Ectodermal cell (in vitro differentiated cells): ENCODE measurements around the gene GABRB1.

Experiments used
- H3K27ac ChIP-seq: 2 replicates; pipeline ENCODE4 v1.7.0; 2013; ENCODE audit warnings: mild to moderate bottlenecking, low read depth, low read length; ENCODE audit not compliant: insufficient read depth, poor library complexity, severe bottlenecking
- H3K27me3 ChIP-seq: 2 replicates; pipeline ENCODE4 v1.7.0; 2013; ENCODE audit warnings: mild to moderate bottlenecking, low read length; ENCODE audit not compliant: insufficient read depth, control insufficient read depth, poor library complexity, severe bottlenecking
- H3K36me3 ChIP-seq: one replicate; pipeline ENCODE4 v1.7.0; 2013; ENCODE audit warnings: low read length; ENCODE audit not compliant: control insufficient read depth, insufficient read depth
- H3K4me1 ChIP-seq: one replicate; pipeline ENCODE4 v1.7.0; 2013; ENCODE audit warnings: low read length; ENCODE audit not compliant: control insufficient read depth, insufficient read depth
- H3K4me3 ChIP-seq: 2 replicates; pipeline ENCODE4 v1.7.0; 2013; ENCODE audit warnings: low read depth, low read length, control low read depth; ENCODE audit not compliant: insufficient read depth
- H3K9me3 ChIP-seq: 2 replicates; pipeline ENCODE4 v1.7.0; 2013; ENCODE audit warnings: mild to moderate bottlenecking, low read length, moderate library complexity; ENCODE audit not compliant: control insufficient read depth
- whole genome bisulfite sequencing, 2 experiments: methylation state at CpG; one replicate each; pipeline ENCODE4 v1.1.7; 2013; ENCODE audit warnings: missing lambda C conversion rate in 2 of 2; 5-methylcytosine and 5-hydroxymethylcytosine counted together

GABRB1 gene

GRCh38 chr4:47010347-47010911 is 20.9 kb upstream of the GABRB1 start:
- Histone ChIP-seq H3K4me3 (no peak overlapping the region), H3K4me1 (no peaks in the 10 kb centered on the region), H3K36me3 (no peaks in the 10 kb centered on the region), H3K9me3 (no peaks in the 10 kb centered on the region), H3K27me3 (no peaks in the 10 kb centered on the region), H3K27ac (no peak overlapping the region)

DNA sequence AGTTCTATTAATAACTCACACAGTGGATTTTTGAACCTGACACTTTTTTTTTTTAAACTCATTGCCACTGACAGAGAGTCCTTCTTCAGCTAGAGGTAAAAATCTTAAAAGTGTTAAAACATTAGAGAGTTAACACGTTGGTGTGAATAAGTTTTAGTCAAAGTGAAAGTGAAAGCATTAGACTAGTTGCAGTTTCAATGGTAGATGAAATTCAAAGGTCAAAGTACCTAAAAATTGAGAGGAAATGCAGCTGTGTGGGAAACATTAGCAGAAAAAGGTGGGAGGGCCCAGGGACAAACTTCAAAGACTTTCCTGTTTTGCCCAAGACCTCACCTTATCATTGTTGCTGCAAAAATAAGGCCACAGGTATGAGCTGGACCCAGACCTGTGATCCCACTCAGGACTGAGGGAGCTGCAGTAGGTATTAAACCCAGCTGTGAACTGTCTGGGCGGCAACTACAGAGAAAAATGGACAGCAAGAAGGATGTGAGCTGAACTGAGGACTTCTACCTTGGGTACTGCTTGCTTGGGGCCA is 20.4 kb upstream of the GABRB1 start:
- H3K27me3 ChIP-seq = no peaks in the 10 kb centered on the region
- H3K4me1 ChIP-seq = no peaks in the 10 kb centered on the region
- H3K36me3 ChIP-seq = no peaks in the 10 kb centered on the region
- H3K9me3 ChIP-seq = no peaks in the 10 kb centered on the region
- H3K4me3 ChIP-seq = no peak overlapping the region
- WGBS, 2 experiments = 66 to 78% methylated on average over 2 of the region's 2 CpGs
- no peak overlapping the region for H3K27ac ChIP-seq

GRCh38 chr4:47012676-47013075 is 18.7 kb upstream of the GABRB1 start:
- no peaks in the 10 kb centered on the region for H3K27me3 ChIP-seq
- no peaks in the 10 kb centered on the region for H3K4me1 ChIP-seq
- no peak overlapping the region for H3K4me3 ChIP-seq
- H3K9me3 ChIP-seq = no peaks in the 10 kb centered on the region
- H3K27ac ChIP-seq = no peak overlapping the region
- H3K36me3 ChIP-seq = no peaks in the 10 kb centered on the region

DNA sequence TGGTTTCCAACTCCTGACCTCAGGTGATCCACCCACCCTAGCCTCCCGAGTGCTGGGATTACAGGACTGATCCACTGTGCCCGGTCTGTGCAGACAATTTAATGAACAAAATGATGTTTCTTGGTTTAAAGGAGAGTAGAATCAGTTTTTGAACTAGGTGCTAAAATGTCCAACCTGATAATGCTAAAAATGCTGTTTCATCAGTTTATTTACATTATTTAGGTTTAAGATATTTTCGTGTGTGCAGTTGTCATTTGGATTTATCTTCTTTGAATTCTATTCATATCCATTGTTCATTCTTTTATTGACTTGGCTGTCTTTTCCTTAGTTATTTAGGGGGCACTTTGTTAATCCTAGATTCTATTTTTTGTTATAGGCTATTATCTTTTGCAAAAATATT is 18.0 kb upstream of the GABRB1 start:
- 86 to 89% methylated on average over 2 of the region's 3 CpGs for WGBS, 2 experiments
- no peaks in the 10 kb centered on the region for H3K27me3 ChIP-seq
- no peaks in the 10 kb centered on the region for H3K4me1 ChIP-seq
- no peaks in the 10 kb centered on the region for H3K9me3 ChIP-seq
- H3K36me3 ChIP-seq = no peaks in the 10 kb centered on the region
- H3K27ac ChIP-seq = no peak overlapping the region
- H3K4me3 ChIP-seq = no peak overlapping the region

DNA sequence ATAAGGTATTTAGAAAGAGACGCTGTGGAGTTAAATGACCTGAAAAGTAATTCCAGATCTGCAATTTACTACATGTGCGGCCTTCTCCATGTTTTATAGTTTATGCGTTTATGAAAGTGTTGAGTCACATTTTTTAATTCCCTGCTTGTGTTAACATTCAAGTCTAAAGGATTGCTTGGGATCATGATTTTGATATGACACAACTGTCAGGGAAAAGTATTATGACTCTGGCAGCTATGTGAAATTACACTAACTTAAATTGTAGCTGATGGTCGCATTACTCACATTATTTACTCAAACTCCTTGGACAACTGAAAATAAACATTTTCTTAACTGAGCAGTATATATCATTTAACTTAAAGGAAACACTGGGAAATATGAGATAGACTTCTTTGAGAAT is 14.3 kb upstream of the GABRB1 start:
- WGBS, 2 experiments = 93 to 97% methylated on average over 3 to 4 of the region's 4 CpGs
- H3K4me1 ChIP-seq = no peaks in the 10 kb centered on the region
- no peaks in the 10 kb centered on the region for H3K9me3 ChIP-seq
- no peaks in the 10 kb centered on the region for H3K36me3 ChIP-seq
- no peak overlapping the region for H3K27ac ChIP-seq
- H3K27me3 ChIP-seq = no peaks in the 10 kb centered on the region
- no peak overlapping the region for H3K4me3 ChIP-seq

DNA sequence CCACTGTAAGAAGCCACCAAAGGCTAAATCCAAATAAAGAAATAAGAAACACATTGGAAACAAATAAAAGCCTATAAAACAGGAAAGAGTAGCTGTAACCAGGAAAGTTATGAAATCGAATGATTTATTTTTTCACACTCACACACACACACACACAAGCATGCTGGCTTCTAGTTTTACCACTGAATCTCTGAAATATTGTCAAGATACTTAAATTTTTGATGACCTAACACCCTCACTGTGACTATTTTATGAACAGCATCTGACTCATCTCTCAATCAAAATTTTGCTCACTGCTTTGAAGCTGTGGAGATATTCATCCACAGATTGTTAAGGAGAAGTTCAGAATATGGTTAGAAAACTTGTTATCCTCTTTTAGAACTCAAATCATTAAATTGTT is 13.9 kb upstream of the GABRB1 start:
- WGBS, 2 experiments = 90 to 94% methylated on average over 1 of the region's 1 CpG
- Histone ChIP-seq H3K36me3 (no peaks in the 10 kb centered on the region), H3K27me3 (no peaks in the 10 kb centered on the region), H3K27ac (no peak overlapping the region), H3K4me3 (no peak overlapping the region), H3K9me3 (no peaks in the 10 kb centered on the region), H3K4me1 (no peaks in the 10 kb centered on the region)

GRCh38 chr4:47031751-47032404 is 511 bp downstream of the GABRB1 start:
- Histone ChIP-seq H3K4me3 (peak overlapping the region; percentile 41), H3K4me1 (no peaks in the 10 kb centered on the region), H3K27me3 (peaks cover 18% of the 10 kb centered on the region), H3K9me3 (no peaks in the 10 kb centered on the region), H3K27ac (no peak overlapping the region), H3K36me3 (no peaks in the 10 kb centered on the region)
- WGBS, 2 experiments = 1 to 2% methylated on average over 16 to 19 of the region's 19 CpGs

DNA sequence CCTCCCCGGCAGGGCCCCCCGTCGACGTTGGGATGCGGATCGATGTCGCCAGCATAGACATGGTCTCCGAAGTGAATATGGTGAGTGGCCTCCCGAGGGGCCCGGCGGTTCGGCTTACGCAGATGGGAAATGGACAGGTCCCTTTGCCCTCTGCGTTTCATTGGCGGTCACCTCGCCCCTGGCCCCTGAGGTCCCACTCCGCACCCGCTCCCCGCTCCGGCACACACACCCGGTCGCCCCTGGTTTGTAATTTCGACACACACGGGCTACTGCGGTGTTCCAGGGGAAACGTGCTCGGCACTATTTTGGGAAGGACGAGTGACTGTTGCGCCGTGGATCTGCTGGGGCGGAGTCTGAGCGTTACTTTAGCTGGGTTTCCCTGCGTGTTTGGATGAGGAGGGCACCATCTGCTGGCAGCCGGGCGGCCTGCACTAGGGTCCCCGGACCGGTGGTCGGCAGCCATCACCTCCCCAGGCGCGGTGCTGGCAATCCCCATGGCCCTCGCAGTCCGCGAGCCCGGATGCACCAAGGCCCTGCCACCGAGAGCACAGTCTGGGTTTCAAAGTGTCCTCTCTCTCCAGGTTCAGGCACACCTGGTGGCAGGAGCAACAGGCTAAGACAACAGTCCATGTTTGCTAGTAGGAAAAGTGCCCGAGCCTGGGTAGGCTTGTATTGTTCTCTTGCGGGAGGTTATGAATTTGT is 1.2 kb downstream of the GABRB1 start:
- 4 to 5% methylated on average over 47 of the region's 47 CpGs for WGBS, 2 experiments

GRCh38 chr4:47038263-47038662 is 6.9 kb downstream of the GABRB1 start:
- Histone ChIP-seq H3K4me1 (no peaks in the 10 kb centered on the region), H3K4me3 (no peak overlapping the region), H3K27me3 (no peaks in the 10 kb centered on the region), H3K36me3 (no peaks in the 10 kb centered on the region), H3K27ac (no peak overlapping the region), H3K9me3 (no peaks in the 10 kb centered on the region)
- 83 to 94% methylated on average over 1 of the region's 1 CpG for WGBS, 2 experiments

More for the DNA sequence above, 1.2 kb downstream of the GABRB1 start:
- no peaks in the 10 kb centered on the region for H3K36me3 ChIP-seq
- no peaks in the 10 kb centered on the region for H3K9me3 ChIP-seq
- H3K27me3 ChIP-seq = peaks cover 18% of the 10 kb centered on the region
- peak overlapping the region; percentile 41 for H3K4me3 ChIP-seq
- H3K27ac ChIP-seq = no peak overlapping the region
- no peaks in the 10 kb centered on the region for H3K4me1 ChIP-seq

- no peak overlapping the region for H3K4me3 ChIP-seq
- H3K36me3 ChIP-seq = no peaks in the 10 kb centered on the region
- WGBS, 2 experiments = 93 to 94% methylated on average over 2 to 3 of the region's 3 CpGs
Measured at GRCh38 chr4:47040828-47041227, 9.5 kb downstream of the GABRB1 start.

More at GRCh38 chr4:47040828-47041227, 9.5 kb downstream of the GABRB1 start:
- Histone ChIP-seq H3K27me3 (no peaks in the 10 kb centered on the region), H3K9me3 (no peaks in the 10 kb centered on the region), H3K27ac (no peak overlapping the region), H3K4me1 (no peaks in the 10 kb centered on the region)
